ENCODE results near the gene TOMM7.
"Not testable (repeated sequence)": the region's sequence is repeated elsewhere in the genome, so short reads cannot be mapped to it uniquely, and the experiment has no call there.

The TOMM7 gene

DNA sequence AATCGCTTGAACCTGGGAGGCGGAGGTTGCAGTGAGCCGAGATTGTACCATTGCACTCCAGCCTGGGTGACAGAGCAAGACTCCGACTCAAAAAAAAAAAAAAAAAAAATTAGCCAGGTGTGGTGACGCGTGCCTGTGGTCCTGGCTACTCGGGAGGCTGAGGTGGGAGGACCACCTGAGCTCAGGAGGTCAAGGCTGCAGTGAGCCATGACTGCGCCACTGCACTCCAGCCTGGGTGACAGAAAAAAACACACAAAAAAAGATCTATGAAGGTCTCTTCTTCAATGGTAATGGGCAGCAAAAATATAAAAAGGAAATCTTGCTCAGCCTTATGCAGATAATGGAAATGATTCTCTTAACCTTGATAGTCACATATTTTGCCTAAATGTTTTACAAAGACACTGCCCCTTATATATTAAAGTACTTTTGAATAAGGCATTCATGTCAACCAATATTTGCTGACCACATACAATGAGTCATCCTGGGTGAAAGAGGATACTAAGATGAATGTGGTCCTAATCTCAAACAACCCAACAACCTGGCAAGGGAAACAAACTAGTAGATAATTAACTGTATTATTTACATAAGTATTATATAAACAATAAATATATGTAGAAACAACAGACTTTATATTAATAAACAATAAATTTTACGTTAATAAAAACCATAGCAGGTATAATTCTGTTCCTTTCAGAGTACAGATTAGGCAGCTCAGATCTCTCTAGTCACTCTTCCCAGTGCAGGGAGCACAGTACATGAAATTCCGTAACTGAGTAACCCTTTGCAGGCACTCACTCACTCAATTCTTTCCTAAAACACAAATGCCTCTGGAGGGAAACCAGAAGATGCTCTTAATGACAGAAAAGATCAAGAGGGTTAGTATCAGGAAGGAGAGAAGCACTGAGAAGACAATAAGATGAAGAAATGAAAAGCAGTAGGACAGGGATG, 8.1 kb downstream of the TOMM7 start:
- no peak for DNase-seq

GRCh38 chr7:22812353-22812752, 10.3 kb downstream of the TOMM7 start:
- DNase-seq = no peak

GRCh38 chr7:22811746-22812280, 10.8 kb downstream of the TOMM7 start:
- no peak for DNase-seq

DNA sequence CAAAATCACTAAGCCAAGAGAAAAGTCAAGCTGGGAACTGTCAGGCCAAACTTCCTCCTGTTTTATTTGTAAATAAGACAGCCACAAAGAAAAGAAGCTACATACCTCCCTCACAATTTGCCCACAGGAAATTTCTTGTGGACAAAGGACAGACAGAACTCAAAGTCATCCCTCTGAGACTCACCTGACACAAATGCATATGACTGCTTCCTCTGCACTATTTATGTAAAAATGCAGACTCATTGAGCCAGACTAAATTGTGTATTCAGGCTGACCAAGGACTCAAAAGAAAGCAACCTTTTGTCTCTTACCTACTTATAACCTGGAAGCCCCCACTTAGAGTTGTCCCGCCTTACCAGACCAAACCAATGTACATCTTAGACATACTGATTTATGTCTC, 11.8 kb downstream of the TOMM7 start:
- DNase-seq = no peak

GRCh38 chr7:22809902-22810642, 12.6 kb downstream of the TOMM7 start:
- DNase-seq = no peak

GRCh38 chr7:22808140-22808539, 14.5 kb downstream of the TOMM7 start:
- DNase-seq = no peak

GRCh38 chr7:22806752-22807151, 15.9 kb downstream of the TOMM7 start:
- DNase-seq = no peak

DNA sequence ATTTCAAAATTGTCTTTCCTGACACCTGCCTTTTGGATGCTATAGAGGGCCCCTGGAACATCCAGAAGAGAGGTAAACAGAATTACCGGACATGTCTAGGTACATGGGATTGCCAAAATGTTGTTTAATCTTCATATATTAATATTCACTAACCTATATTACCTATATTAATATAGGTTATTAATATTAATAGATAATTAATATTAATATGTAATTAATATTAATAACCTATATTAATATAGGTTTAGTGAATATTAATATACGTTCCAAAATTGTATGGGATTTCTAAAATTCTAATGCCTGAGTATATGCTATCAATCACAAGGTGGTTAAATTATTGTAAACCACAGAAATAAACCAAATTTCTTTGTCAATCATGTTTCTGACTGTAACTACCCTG, 17.4 kb downstream of the TOMM7 start:
- DNase-seq = no peak

DNA sequence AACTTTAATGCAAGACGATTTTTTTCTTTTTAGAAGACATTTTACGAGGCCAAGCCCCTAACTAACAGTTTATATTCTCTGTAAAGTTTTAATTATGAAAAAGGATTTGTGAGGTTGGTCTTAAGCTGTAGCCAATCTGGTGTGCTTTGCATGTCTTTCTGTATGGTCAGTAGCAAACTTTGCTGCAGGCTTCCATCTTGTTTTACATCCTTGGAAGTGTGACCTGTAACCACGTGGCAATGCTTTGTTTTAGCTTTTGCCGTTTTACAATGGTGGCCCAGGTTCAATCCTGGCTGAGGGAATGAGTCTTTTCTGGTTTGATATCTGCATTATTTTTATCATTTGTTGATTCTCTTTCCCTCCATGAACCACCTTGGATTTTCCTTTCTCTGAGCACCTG, 19.8 kb downstream of the TOMM7 start:
- not testable (repeated sequence) for DNase-seq

DNA sequence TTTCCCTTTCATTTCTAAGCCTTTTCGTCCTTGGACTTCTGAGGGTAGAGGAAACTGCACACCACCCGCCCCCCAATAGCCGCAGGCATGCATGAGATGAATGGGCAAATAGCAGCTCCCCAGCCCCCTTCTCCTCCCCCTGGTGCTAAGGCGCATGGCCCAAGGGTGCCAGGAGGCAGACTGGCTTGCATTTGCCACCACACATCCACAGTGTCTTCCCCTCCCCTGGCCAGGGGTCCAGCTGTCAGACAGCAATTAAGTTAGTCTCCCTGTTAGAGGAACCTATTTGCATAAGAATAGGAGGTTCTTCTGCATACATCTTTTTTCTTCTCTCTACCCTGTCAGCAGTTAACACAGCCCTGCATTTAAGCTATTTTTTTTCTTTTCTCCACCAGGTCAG, 20.2 kb downstream of the TOMM7 start:
- no peak for DNase-seq

GRCh38 chr7:22801912-22802311, 20.7 kb downstream of the TOMM7 start:
- no peak for DNase-seq

- no peak for DNase-seq
Observed at GRCh38 chr7:22799633-22800032, 23.0 kb downstream of the TOMM7 start.

DNA sequence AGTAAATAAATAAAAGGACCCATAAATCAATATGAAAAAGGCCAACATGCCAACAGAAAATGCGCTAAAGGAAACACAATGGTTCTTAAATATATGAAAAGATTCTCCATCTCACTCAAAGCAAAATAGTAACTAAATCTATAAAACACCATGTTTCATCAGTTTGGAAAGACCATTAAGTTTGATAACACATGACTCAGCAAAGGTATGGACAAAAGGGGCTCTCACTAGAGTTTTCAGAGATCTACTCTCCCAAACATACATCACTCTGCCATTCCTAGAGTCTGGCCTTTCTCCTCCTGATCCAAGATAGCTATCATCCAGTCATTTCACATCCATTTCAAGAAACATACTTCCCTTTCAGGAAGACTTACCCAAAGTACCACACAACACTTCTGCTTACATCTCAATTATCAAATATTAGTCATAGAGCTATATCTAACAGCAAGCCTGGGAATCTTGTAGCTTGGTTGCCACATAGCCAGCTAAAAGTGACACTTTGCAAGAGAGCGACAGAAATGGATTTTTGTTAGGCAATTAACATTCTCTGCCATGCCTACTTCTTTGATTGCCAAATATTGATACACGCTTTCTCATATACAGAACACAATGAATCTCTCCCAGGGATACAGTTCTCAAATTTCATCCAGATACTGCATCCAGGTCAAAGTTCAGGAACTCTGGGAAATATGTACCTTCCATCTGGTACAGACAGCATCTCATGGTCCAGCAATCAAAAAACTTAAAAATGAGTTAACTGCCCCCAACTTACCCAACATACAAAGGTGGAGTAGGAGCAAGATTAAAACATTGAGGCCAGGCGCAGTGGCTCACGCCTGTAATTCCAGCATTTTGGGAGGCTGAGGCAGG, 28.8 kb downstream of the TOMM7 start:
- DNase-seq = no peak

GRCh38 chr7:22791204-22792158, 31.2 kb downstream of the TOMM7 start:
- no peak for DNase-seq

DNA sequence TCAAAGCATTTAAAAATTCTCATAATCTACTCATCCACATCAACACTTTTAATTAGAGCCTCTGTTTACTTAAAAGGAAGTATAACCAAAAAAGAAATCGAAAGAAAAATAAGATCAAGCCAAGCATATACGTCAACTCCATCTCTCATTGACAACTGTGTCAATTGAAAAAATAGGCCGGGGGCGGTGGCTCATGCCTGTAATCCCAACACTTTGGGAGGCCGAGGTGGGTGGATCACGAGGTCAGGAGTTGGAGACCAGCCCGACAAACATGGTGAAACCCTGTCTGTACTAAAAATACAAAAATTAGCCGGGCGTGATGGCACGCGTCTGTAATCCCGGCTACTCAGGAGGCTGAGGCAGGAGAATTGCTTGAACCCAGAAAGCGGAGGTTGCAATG, 32.0 kb downstream of the TOMM7 start:
- not testable (repeated sequence) for DNase-seq

DNA sequence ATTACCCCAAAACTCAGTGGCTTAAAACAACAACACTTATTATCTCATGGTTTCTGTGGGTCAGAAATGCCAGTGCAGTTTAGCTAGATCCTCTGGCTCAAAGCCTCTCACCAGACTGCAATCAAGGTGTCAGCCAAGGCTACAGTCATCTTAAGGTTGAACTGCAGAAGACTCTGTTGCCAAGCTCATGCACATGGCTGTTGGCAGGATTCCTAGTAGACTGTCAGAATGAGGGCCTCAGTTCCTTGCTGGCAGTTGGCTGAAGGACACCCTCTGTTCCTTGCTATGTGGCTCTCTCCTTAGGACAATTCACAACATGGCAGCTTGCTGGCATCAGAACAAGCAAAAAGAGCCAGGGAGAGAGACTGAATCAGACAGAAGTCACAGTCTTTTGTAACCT, 34.7 kb downstream of the TOMM7 start:
- no peak for DNase-seq

DNA sequence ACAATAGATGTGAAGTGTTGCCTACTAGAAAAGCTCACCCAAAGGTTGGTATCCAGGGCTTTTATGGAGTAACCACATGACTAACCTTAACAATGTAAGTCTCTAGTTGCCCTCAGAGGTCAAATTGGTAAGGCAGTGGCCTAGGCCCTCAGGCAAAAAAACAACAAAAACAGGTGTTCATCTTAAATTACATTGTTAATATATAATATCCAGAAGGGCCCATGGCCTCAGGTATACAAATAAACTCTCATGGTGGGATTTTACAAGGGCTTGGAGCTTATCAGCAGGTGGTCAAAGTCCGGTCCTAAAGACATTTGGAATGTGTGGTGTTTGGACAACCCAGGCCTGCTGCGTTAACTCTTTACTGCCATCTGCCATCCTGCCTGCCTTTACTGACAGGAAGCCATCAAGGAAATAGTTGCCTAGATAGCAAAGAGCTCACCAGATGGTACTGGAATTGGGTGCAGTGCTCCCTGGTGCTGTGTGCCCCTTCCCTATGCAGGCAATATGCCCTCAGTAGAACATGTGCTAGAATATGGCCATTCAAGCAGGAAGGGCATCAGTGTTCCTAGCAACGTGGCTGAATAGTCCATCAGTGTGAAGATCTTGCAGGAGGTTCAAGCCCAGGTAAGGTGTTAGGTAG, 36.2 kb downstream of the TOMM7 start:
- DNase-seq = no peak

DNA sequence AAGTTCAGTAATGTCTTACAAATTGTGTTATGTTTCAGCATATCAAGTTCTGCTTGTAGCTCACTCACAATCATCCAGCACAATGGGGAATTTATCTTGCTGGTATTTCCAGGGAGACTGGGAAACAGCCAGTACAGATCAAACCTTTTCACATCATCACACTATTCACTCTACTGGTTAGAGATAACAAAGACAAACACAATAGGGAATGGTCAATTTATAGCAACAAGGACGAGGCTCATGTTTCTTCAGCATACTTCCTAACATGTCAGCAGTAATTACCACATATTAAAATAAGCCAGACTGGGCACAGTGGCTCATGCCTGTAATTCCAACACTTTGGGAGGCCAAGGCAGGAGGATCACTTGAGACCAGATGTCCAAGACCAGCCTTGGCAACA, 38.3 kb downstream of the TOMM7 start:
- no peak for DNase-seq

DNA sequence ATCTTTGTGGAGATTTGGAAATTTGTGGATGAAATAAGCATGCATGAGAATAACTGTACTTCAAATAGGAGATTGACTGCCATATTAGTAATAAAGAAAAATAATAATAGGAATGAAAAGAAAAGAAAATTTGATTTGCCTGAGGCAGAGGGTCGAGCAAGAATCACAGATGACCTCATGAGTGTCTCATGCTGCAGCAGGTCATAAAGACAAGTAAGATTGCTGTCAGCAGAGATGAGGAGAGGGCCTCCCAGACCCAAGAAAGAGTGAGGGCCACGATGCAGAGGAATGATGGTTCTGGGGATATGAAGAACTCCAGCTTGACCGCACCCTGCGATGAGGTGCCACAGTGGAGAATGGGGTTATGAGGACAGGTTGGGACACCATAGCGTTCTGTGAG, 39.2 kb downstream of the TOMM7 start:
- no peak for DNase-seq

DNA sequence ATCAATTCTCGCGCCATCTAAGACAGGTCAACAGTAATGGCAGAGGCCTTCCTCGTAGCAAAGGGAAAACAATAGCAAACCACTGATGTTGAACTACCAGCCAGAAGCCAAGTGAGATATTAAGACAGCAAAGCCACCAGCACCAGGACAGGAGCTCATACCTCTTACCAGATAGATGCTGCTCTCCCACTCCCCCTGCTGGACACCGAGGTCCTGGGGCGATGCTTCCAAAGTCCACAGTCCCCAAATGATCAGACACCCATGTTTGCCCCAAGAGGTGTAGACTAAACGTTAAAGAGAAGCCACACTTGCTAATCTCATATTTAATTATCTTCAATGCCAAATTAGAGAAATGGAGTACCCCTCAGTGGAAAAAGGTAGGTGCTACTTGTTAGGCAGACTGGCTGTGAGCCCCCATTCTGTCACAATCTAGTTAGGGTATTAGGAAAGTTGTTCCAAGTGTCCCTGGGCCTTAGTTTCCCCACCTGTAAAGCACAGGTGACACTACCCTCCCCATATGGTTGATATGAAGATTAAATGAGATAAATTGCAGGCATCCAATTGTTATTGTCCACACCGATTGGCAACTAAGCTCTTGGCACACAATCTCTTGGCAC, 39.9 kb downstream of the TOMM7 start:
- DNase-seq = peak; percentile 19

All from midbrain (tissue), 1 donor.